ENCODE measurements around the gene RTF2. TPM values are rescaled to one million over a fixed set of nuclear protein-coding genes. Genes with fewer than 3 reads are reported as not detected.

The RTF2 gene
- total RNA-seq, 1 donor from 2014 or later: 65.5 TPM

DNA sequence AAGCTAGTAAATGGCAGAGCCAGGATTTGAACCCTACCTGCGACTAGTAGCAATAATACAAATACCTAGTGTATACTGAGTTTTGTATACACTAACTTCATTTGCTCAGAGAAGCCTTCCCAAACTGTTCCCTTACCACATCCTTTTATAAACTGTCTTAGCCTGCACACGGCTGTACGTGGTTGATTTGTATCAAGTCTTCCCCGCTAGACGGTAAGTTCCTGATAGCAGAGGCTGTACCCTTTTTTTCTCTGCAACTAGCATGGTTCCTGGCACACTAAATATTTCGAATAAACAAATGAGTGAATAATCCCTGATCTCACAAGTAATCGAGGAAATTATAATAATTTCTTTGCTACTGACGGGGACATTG lies 636 bp downstream of the RTF2 start:
- Mint-ChIP-seq H3K36me3 (ENCODE audit: insufficient read depth) (peaks cover 1% of the 10 kb centered on the region), H3K27me3 (peaks cover 10% of the 10 kb centered on the region), H3K4me3 (ENCODE audit: low read depth) (peak overlapping the region; percentile 100), H3K4me1 (ENCODE audit: low read depth) (peaks cover 10% of the 10 kb centered on the region), H3K27ac (peak overlapping the region; percentile 99), H3K9me3 (ENCODE audit: low read depth) (no peaks in the 10 kb centered on the region)
- DNase-seq (ENCODE audit: low spot score, unreplicated experiment): no peak
- TF ChIP-seq CTCF (IDR thresholded peaks at IDR 0.05; ENCODE audit: unreplicated experiment): no peak

DNA sequence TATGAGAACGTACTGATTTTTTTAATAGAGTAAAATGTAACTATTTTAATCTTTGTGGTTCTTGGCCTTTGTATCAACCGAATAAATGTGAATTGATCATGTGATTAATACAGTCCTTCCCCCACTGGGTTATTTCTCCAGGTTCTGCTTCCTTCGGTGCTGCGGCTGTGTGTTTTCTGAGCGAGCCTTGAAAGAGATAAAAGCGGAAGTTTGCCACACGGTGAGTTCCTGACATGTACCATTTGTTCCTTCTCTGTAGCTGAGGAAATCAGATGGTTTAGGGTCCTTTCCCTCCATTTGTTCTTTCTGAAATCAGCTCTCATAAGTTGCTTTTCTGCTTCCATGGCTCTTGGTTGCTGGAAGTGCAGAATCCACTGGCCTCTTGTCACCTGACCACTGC lies 15.5 kb downstream of the RTF2 start:
- H3K36me3 Mint-ChIP-seq (ENCODE audit: insufficient read depth): peaks cover 14% of the 10 kb centered on the region
- no peak overlapping the region for H3K27ac Mint-ChIP-seq
- TF ChIP-seq CTCF (IDR thresholded peaks at IDR 0.05; ENCODE audit: unreplicated experiment): no peak
- no peaks in the 10 kb centered on the region for H3K27me3 Mint-ChIP-seq
- H3K4me3 Mint-ChIP-seq (ENCODE audit: low read depth): no peak overlapping the region
- no peak for DNase-seq (ENCODE audit: low spot score, unreplicated experiment)
- no peaks in the 10 kb centered on the region for H3K4me1 Mint-ChIP-seq (ENCODE audit: low read depth)
- H3K9me3 Mint-ChIP-seq (ENCODE audit: low read depth): no peaks in the 10 kb centered on the region

DNA sequence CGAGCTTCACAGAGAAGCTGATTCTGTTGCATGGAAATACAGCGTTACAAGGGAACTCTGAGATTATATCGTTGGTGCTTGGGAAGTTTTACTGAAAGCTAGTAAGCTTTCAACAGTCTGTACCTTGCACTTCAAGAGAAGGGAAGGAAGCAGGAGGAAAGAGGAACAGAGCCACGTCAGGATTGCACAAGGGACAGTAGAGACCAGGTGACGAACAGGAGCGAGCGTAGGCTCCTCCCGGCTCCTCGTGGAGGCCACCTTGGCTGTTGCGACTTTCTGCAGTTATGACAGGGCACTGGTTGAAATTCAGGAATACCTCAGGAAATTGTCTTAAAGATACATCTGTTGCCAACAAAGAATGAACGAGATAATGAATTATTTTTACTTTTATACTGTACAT lies 18.8 kb downstream of the RTF2 start:
- H3K4me3 Mint-ChIP-seq (ENCODE audit: low read depth): no peak overlapping the region
- TF ChIP-seq CTCF (IDR thresholded peaks at IDR 0.05; ENCODE audit: unreplicated experiment): no peak
- no peak for DNase-seq (ENCODE audit: low spot score, unreplicated experiment)
- H3K9me3 Mint-ChIP-seq (ENCODE audit: low read depth): no peaks in the 10 kb centered on the region
- H3K36me3 Mint-ChIP-seq (ENCODE audit: insufficient read depth): peaks cover 11% of the 10 kb centered on the region
- H3K27ac Mint-ChIP-seq: no peak overlapping the region
- H3K4me1 Mint-ChIP-seq (ENCODE audit: low read depth): no peaks in the 10 kb centered on the region
- H3K27me3 Mint-ChIP-seq: no peaks in the 10 kb centered on the region

GRCh38 chr20:56488566-56488965 lies 20.1 kb downstream of the RTF2 start:
- Mint-ChIP-seq H3K4me1 (ENCODE audit: low read depth) (no peaks in the 10 kb centered on the region), H3K9me3 (ENCODE audit: low read depth) (no peaks in the 10 kb centered on the region), H3K27me3 (no peaks in the 10 kb centered on the region), H3K36me3 (ENCODE audit: insufficient read depth) (peaks cover 11% of the 10 kb centered on the region), H3K4me3 (ENCODE audit: low read depth) (no peak overlapping the region), H3K27ac (no peak overlapping the region)
- no peak for TF ChIP-seq CTCF (IDR thresholded peaks at IDR 0.05; ENCODE audit: unreplicated experiment)
- no peak for DNase-seq (ENCODE audit: low spot score, unreplicated experiment)

GRCh38 chr20:56501116-56501515 lies 32.7 kb downstream of the RTF2 start:
- no peak overlapping the region for H3K27ac Mint-ChIP-seq
- H3K27me3 Mint-ChIP-seq: no peaks in the 10 kb centered on the region
- no peak for DNase-seq (ENCODE audit: low spot score, unreplicated experiment)
- H3K4me1 Mint-ChIP-seq (ENCODE audit: low read depth): no peaks in the 10 kb centered on the region
- H3K36me3 Mint-ChIP-seq (ENCODE audit: insufficient read depth): peaks cover 12% of the 10 kb centered on the region
- no peak for TF ChIP-seq CTCF (IDR thresholded peaks at IDR 0.05; ENCODE audit: unreplicated experiment)
- H3K9me3 Mint-ChIP-seq (ENCODE audit: low read depth): no peaks in the 10 kb centered on the region
- no peak overlapping the region for H3K4me3 Mint-ChIP-seq (ENCODE audit: low read depth)
